Mammary epithelial cell (primary cell): ENCODE measurements around the gene NUP210.

Source experiments
- EZH2 ChIP-seq: IDR thresholded peaks from 2 replicates; pipeline ENCODE4 v1.6.1; 2012; ENCODE audit warnings: low read length, inconsistent platforms, borderline replicate concordance
- TF ChIP-seq, protein P1 (sequence below), 2 donors: IDR thresholded peaks in 1 of 2; conservative IDR thresholded peaks in 1 of 2; 2 replicates each; pipeline ENCODE4 v1.5.1; 2011 to 2012; ENCODE audit warnings: inconsistent platforms in 2 of 2, low read length in 2 of 2, mild to moderate bottlenecking in 2 of 2, control low read depth in 1 of 2, low read depth in 1 of 2; ENCODE audit not compliant: insufficient read depth in 1 of 2; ENCODE audit errors: extremely low read depth in 1 of 2

DNA sequence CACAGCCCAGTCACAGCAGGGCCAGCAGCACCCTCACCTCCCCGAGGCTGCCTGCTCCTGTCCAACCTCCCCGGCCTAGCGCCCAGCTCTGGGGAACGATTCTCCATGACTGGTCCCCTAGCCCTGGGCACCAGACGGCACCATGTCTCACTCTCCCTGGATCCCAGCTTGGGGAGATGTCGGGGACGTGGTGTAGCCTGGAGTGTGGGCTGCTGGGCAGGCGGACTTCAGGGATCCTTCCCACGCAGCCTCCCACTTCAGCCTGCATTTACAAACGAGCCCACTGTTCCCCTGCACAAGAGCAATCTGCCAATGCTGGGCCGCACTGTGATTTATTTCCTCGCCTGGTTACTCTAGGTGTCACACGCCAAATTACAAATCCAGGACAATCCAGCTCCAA lies 31.3 kb downstream of the NUP210 start:
- TF ChIP-seq, protein P1, sequence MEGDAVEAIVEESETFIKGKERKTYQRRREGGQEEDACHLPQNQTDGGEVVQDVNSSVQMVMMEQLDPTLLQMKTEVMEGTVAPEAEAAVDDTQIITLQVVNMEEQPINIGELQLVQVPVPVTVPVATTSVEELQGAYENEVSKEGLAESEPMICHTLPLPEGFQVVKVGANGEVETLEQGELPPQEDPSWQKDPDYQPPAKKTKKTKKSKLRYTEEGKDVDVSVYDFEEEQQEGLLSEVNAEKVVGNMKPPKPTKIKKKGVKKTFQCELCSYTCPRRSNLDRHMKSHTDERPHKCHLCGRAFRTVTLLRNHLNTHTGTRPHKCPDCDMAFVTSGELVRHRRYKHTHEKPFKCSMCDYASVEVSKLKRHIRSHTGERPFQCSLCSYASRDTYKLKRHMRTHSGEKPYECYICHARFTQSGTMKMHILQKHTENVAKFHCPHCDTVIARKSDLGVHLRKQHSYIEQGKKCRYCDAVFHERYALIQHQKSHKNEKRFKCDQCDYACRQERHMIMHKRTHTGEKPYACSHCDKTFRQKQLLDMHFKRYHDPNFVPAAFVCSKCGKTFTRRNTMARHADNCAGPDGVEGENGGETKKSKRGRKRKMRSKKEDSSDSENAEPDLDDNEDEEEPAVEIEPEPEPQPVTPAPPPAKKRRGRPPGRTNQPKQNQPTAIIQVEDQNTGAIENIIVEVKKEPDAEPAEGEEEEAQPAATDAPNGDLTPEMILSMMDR (conservative IDR thresholded peaks at IDR 0.05 in 1 of 2, IDR thresholded peaks at IDR 0.05 in 1 of 2; ENCODE audit: extremely low read depth in 1 of 2, insufficient read depth in 1 of 2, low read depth in 1 of 2, low read length in 2 of 2): no peak
- no peak for TF ChIP-seq EZH2
